H1 (cell line): ENCODE results near the gene CARF. TPM values are rescaled to one million over a fixed set of nuclear protein-coding genes. Genes with fewer than 3 reads are reported as not detected.

Source experiments
- ASH2L ChIP-seq: fragments of 200-600, 300-600 bp; sonication (generic); IDR thresholded peaks from one replicate; pipeline ENCODE4 v1.7.1; 2017; ENCODE audit warnings: low read length
- ATF2 ChIP-seq: IDR thresholded peaks from 2 replicates; pipeline ENCODE4 v1.6.1; 2012; ENCODE audit warnings: low read length, inconsistent platforms
- BRCA1 ChIP-seq: IDR thresholded peaks from 2 replicates; pipeline ENCODE4 v1.6.1; 2012; ENCODE audit warnings: low read depth, low read length, improper control_type of control experiment
- CBX8 ChIP-seq: fragments of 300-800, 300-1000 bp; sonication (generic); IDR thresholded peaks from 2 replicates; pipeline ENCODE4 v1.7.1; 2016; ENCODE audit warnings: low read depth, low read length, borderline replicate concordance
- E2F6 ChIP-seq: IDR thresholded peaks from 2 replicates; pipeline ENCODE4 v1.6.1; 2012; ENCODE audit warnings: inconsistent platforms
- GABPA ChIP-seq: IDR thresholded peaks from 2 replicates; pipeline ENCODE4 v1.6.1; 2011; ENCODE audit warnings: mild to moderate bottlenecking, low read length, moderate library complexity, borderline replicate concordance; ENCODE audit not compliant: insufficient read depth
- PHF8 ChIP-seq: fragments of 200-600 bp; sonication (generic); conservative IDR thresholded peaks from 2 replicates; pipeline ENCODE4 v1.7.1; 2012; ENCODE audit warnings: low read depth, mild to moderate bottlenecking, inconsistent platforms, low read length, moderate library complexity
- RAD21 ChIP-seq, 2 experiments: IDR thresholded peaks in 1 of 2; conservative IDR thresholded peaks in 1 of 2; 2 replicates each; pipeline ENCODE4 v1.6.1; 2011; ENCODE audit warnings: low read depth in 2 of 2, low read length in 2 of 2, improper control_type of control experiment in 1 of 2, inconsistent platforms in 1 of 2, mild to moderate bottlenecking in 1 of 2, moderate library complexity in 1 of 2
- RFX5 ChIP-seq: IDR thresholded peaks from 2 replicates; pipeline ENCODE4 v1.6.1; 2011; ENCODE audit warnings: low read depth, low read length, improper control_type of control experiment, borderline replicate concordance
- TCF12 ChIP-seq: IDR thresholded peaks from 2 replicates; pipeline ENCODE4 v1.6.1; 2011; ENCODE audit warnings: low read depth, mild to moderate bottlenecking, low read length
- TEAD4 ChIP-seq: IDR thresholded peaks from 2 replicates; pipeline ENCODE4 v1.6.1; 2012; ENCODE audit warnings: low read depth, low read length, inconsistent platforms, mixed read lengths
- polyA plus RNA-seq, 7 experiments: library from polyadenylated mRNA; depleted of rRNA in 3 of 7; stranded (reverse) in 5 of 7; unstranded in 2 of 7; fragments of >200 nt in 5 of 7; fragments of 200-250 nt in 2 of 7; gene quantifications; 1 replicate in 5 of 7; 2 replicates in 1 of 7; 4 replicates in 1 of 7; pipeline versions ENCODE4 v1.2.1 to v1.2.3, GENCODE V29; 2011 to 2013; ENCODE audit warnings: missing spikeins in 2 of 7, mixed read lengths in 2 of 7
- total RNA-seq: library from RNA; stranded (reverse); fragmentation: NEBNext Ultra II Directional; extraction: Animal tissue kit (Norgen Biotek cat#: 25700); gene quantifications from 2 replicates; pipeline ENCODE4 v1.2.1, GENCODE V29; 2021

CARF gene
- total and polyA plus RNA-seq, 2 of the 8 experiments (the other 6 are each of a cell fraction or from before 2014, with no cell fraction given): 2.0 to 2.6 TPM

- TF ChIP-seq ATF2 (no peak), GABPA (no peak), BRCA1 (no peak), TEAD4 (no peak), E2F6 (no peak), CBX8 (no peak), RAD21 (IDR thresholded peaks at IDR 0.05 in 1 of 2, conservative IDR thresholded peaks at IDR 0.05 in 1 of 2; ENCODE audit: low read depth in 2 of 2, low read length in 2 of 2) (no peak), PHF8 (no peak), ASH2L (no peak), TCF12 (no peak), RFX5 (no peak)
Measured at GRCh38 chr2:202909394-202910192, 2.5 kb upstream of the CARF start (continued).
